Measurements from ENCODE around the gene MBOAT1.

DNA sequence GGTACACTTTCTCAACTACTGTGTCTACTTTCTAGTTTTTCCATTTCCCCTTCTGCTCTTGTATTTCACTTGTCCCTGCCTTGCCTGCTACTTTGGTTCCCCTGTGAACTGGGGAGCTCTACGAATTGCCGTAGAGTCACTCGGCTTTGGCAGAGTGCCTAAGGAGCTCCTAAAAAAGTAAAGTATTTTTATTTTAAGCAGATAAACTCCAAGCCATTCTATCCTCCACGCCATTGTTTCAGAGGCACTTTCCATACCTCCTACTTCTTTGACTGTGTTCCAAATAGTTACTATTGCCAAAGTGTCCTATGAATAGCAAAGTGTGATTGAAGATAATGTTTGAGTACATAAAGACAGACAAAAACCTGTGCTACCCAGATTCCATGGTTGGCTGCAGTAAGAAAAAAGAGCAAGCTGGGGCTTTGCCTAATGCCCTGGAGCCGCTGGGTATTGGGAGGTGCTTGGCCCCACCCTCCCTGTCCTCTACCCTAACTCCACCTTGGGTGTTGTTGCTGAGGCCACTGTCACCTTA, 5.1 kb upstream of the MBOAT1 start:
- TF ChIP-seq, protein P1, sequence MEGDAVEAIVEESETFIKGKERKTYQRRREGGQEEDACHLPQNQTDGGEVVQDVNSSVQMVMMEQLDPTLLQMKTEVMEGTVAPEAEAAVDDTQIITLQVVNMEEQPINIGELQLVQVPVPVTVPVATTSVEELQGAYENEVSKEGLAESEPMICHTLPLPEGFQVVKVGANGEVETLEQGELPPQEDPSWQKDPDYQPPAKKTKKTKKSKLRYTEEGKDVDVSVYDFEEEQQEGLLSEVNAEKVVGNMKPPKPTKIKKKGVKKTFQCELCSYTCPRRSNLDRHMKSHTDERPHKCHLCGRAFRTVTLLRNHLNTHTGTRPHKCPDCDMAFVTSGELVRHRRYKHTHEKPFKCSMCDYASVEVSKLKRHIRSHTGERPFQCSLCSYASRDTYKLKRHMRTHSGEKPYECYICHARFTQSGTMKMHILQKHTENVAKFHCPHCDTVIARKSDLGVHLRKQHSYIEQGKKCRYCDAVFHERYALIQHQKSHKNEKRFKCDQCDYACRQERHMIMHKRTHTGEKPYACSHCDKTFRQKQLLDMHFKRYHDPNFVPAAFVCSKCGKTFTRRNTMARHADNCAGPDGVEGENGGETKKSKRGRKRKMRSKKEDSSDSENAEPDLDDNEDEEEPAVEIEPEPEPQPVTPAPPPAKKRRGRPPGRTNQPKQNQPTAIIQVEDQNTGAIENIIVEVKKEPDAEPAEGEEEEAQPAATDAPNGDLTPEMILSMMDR (tag by site-specific recombination; IDR thresholded peaks at IDR 0.05) = no peak
- TF ChIP-seq ZNF24 (tag by site-specific recombination; IDR thresholded peaks at IDR 0.05) (no peak), ZNF274 (IDR thresholded peaks at IDR 0.05; ENCODE audit: low read length) (no peak), ZNF274 (tag by site-specific recombination; IDR thresholded peaks at IDR 0.05; ENCODE audit: borderline replicate concordance) (no peak), YY1 (tag by site-specific recombination; IDR thresholded peaks at IDR 0.05) (no peak), ZNF423 (tag by site-specific recombination; IDR thresholded peaks at IDR 0.05) (no peak), ZNF785 (tag by site-specific recombination; IDR thresholded peaks at IDR 0.05) (no peak), ZNF76 (tag by site-specific recombination; IDR thresholded peaks at IDR 0.05; ENCODE audit: borderline replicate concordance, low read depth) (no peak), ZNF23 (tag by site-specific recombination; IDR thresholded peaks at IDR 0.05; ENCODE audit: borderline replicate concordance) (no peak), KLF10 (tag by site-specific recombination; IDR thresholded peaks at IDR 0.05) (no peak)
- TF ChIP-seq, protein P2, sequence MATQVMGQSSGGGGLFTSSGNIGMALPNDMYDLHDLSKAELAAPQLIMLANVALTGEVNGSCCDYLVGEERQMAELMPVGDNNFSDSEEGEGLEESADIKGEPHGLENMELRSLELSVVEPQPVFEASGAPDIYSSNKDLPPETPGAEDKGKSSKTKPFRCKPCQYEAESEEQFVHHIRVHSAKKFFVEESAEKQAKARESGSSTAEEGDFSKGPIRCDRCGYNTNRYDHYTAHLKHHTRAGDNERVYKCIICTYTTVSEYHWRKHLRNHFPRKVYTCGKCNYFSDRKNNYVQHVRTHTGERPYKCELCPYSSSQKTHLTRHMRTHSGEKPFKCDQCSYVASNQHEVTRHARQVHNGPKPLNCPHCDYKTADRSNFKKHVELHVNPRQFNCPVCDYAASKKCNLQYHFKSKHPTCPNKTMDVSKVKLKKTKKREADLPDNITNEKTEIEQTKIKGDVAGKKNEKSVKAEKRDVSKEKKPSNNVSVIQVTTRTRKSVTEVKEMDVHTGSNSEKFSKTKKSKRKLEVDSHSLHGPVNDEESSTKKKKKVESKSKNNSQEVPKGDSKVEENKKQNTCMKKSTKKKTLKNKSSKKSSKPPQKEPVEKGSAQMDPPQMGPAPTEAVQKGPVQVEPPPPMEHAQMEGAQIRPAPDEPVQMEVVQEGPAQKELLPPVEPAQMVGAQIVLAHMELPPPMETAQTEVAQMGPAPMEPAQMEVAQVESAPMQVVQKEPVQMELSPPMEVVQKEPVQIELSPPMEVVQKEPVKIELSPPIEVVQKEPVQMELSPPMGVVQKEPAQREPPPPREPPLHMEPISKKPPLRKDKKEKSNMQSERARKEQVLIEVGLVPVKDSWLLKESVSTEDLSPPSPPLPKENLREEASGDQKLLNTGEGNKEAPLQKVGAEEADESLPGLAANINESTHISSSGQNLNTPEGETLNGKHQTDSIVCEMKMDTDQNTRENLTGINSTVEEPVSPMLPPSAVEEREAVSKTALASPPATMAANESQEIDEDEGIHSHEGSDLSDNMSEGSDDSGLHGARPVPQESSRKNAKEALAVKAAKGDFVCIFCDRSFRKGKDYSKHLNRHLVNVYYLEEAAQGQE (tag by site-specific recombination; IDR thresholded peaks at IDR 0.05) = no peak
- TF ChIP-seq, protein P3, sequence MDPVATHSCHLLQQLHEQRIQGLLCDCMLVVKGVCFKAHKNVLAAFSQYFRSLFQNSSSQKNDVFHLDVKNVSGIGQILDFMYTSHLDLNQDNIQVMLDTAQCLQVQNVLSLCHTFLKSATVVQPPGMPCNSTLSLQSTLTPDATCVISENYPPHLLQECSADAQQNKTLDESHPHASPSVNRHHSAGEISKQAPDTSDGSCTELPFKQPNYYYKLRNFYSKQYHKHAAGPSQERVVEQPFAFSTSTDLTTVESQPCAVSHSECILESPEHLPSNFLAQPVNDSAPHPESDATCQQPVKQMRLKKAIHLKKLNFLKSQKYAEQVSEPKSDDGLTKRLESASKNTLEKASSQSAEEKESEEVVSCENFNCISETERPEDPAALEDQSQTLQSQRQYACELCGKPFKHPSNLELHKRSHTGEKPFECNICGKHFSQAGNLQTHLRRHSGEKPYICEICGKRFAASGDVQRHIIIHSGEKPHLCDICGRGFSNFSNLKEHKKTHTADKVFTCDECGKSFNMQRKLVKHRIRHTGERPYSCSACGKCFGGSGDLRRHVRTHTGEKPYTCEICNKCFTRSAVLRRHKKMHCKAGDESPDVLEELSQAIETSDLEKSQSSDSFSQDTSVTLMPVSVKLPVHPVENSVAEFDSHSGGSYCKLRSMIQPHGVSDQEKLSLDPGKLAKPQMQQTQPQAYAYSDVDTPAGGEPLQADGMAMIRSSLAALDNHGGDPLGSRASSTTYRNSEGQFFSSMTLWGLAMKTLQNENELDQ (tag by site-specific recombination; IDR thresholded peaks at IDR 0.05; ENCODE audit: low read depth) = no peak
- TF ChIP-seq, protein P4, sequence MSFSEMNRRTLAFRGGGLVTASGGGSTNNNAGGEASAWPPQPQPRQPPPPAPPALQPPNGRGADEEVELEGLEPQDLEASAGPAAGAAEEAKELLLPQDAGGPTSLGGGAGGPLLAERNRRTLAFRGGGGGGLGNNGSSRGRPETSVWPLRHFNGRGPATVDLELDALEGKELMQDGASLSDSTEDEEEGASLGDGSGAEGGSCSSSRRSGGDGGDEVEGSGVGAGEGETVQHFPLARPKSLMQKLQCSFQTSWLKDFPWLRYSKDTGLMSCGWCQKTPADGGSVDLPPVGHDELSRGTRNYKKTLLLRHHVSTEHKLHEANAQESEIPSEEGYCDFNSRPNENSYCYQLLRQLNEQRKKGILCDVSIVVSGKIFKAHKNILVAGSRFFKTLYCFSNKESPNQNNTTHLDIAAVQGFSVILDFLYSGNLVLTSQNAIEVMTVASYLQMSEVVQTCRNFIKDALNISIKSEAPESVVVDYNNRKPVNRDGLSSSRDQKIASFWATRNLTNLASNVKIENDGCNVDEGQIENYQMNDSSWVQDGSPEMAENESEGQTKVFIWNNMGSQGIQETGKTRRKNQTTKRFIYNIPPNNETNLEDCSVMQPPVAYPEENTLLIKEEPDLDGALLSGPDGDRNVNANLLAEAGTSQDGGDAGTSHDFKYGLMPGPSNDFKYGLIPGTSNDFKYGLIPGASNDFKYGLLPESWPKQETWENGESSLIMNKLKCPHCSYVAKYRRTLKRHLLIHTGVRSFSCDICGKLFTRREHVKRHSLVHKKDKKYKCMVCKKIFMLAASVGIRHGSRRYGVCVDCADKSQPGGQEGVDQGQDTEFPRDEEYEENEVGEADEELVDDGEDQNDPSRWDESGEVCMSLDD (tag by site-specific recombination; IDR thresholded peaks at IDR 0.05) = no peak

Measured in HEK293 (cell line).